Measurements from ENCODE around the gene MTMR3. TPM values are rescaled to one million over a fixed set of nuclear protein-coding genes. Genes with fewer than 3 reads are reported as not detected.

MTMR3 gene
- total RNA-seq, 1 experiment from 2014 or later: 12.1 TPM

DNA sequence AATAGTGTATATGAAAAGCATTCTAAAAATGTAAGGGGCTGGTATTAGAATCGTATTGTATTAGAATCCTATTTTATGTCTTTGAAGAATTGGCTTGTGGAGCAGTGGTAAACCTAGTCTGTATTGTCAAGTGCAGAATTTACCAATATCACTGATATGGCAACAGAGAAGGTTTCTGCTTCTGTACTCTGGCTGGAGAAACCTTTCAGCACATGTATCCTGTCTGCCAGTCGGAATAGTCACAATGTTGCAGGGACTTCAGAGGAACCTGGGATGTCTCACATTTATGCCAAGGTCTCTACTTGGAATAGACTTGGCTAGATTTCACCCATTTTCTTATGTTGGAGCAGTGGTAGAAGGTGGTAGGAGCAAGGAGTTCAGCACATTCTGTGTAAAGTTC is 4.4 kb downstream of the MTMR3 start:
- H3K9me3 ChIP-seq (ENCODE audit: low read length): no peaks in the 10 kb centered on the region
- H3K79me2 ChIP-seq (ENCODE audit: low read length): peaks cover 89% of the 10 kb centered on the region
- H3K36me3 ChIP-seq (ENCODE audit: low read depth, low read length): no peaks in the 10 kb centered on the region
- ChIA-PET CTCF (no interaction called here), POLR2A (ENCODE audit: unreplicated experiment) (no interaction called here)
- H3K27me3 ChIP-seq (ENCODE audit: low read length): no peaks in the 10 kb centered on the region
- no peak for ATAC-seq
- no peak overlapping the region for H3K9ac ChIP-seq (ENCODE audit: low read length)
- no peak overlapping the region for H3K4me2 ChIP-seq (ENCODE audit: low read length)
- TF ChIP-seq, protein P1, sequence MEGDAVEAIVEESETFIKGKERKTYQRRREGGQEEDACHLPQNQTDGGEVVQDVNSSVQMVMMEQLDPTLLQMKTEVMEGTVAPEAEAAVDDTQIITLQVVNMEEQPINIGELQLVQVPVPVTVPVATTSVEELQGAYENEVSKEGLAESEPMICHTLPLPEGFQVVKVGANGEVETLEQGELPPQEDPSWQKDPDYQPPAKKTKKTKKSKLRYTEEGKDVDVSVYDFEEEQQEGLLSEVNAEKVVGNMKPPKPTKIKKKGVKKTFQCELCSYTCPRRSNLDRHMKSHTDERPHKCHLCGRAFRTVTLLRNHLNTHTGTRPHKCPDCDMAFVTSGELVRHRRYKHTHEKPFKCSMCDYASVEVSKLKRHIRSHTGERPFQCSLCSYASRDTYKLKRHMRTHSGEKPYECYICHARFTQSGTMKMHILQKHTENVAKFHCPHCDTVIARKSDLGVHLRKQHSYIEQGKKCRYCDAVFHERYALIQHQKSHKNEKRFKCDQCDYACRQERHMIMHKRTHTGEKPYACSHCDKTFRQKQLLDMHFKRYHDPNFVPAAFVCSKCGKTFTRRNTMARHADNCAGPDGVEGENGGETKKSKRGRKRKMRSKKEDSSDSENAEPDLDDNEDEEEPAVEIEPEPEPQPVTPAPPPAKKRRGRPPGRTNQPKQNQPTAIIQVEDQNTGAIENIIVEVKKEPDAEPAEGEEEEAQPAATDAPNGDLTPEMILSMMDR (conservative IDR thresholded peaks at IDR 0.05; ENCODE audit: low read depth, low read length): no peak
- no peak for TF ChIP-seq EZH2phosphoT487 (IDR thresholded peaks at IDR 0.05; ENCODE audit: borderline replicate concordance, low read length)
- no peak for TF ChIP-seq EZH2 (IDR thresholded peaks at IDR 0.05; ENCODE audit: low read length, unreplicated experiment)
- H3K27ac ChIP-seq (ENCODE audit: low read length): no peak overlapping the region
- intact Hi-C loops (cut with micrococcal nuclease): loop anchor here (10.0 kb wide), 1 partner anchor 117 kb away; no protein-coding TSS in a partner anchor
- H4K20me1 ChIP-seq (ENCODE audit: low read length): peaks cover 20% of the 10 kb centered on the region
- H3F3A ChIP-seq (ENCODE audit: low read length, unreplicated experiment): no peaks in the 10 kb centered on the region
- BruUV-seq (replicated peaks): no TSS peak
- DNase-seq: no peak
- H3K9me2 ChIP-seq (replicated peaks; ENCODE audit: low read length): no peaks in the 10 kb centered on the region
- peaks cover 10% of the 10 kb centered on the region; the same call in 1 of the 2 replicates for H3K4me1 ChIP-seq (ENCODE audit: insufficient read depth, low read length)
- no peak overlapping the region for H2AFZ ChIP-seq (ENCODE audit: low read length)
- no peak overlapping the region for H3K4me3 ChIP-seq (ENCODE audit: low read length)

DNA sequence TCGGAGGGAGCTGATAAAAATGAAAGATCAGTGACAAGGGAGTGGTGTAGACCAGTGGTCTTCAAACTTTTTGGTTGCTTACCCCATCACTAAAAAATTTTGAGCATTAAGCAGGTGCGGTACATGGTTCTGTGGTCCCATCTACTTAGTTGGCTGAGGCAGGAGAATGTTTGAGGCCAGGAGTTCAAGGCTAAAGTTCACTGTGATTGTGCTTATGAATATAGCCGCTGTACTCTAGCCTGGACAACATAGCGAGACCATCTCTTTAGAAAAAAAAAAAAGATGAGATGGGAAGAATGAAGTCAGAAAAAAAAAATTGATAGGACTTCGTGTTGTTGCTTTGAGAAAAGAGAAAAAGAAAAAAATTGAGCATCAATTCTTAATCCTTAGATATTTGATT is 7.8 kb downstream of the MTMR3 start:
- Histone ChIP-seq H3K9me3 (ENCODE audit: low read length) (no peaks in the 10 kb centered on the region), H3F3A (ENCODE audit: low read length, unreplicated experiment) (no peaks in the 10 kb centered on the region), H3K4me3 (ENCODE audit: low read length) (no peak overlapping the region), H3K27me3 (ENCODE audit: low read length) (no peaks in the 10 kb centered on the region), H3K4me2 (ENCODE audit: low read length) (no peak overlapping the region), H3K9ac (ENCODE audit: low read length) (no peak overlapping the region), H3K4me1 (ENCODE audit: insufficient read depth, low read length) (0 out of 2 replicates have a peak, but pooled peaks cover 1% of the 10 kb centered on the region), H3K79me2 (ENCODE audit: low read length) (peaks cover 96% of the 10 kb centered on the region), H3K27ac (ENCODE audit: low read length) (no peak overlapping the region), H3K9me2 (replicated peaks; ENCODE audit: low read length) (no peaks in the 10 kb centered on the region), H3K36me3 (ENCODE audit: low read depth, low read length) (no peaks in the 10 kb centered on the region), H2AFZ (ENCODE audit: low read length) (no peak overlapping the region), H4K20me1 (ENCODE audit: low read length) (peaks cover 11% of the 10 kb centered on the region)
- no TSS peak for BruUV-seq (replicated peaks)
- ChIA-PET CTCF (no interaction called here), POLR2A (ENCODE audit: unreplicated experiment) (no interaction called here)
- ATAC-seq (no peak), DNase-seq (no peak)
- intact Hi-C loops (cut with micrococcal nuclease): no loop called here
- TF ChIP-seq, protein P1 (conservative IDR thresholded peaks at IDR 0.05; ENCODE audit: low read depth, low read length): no peak
- no peak for TF ChIP-seq EZH2phosphoT487 (IDR thresholded peaks at IDR 0.05; ENCODE audit: borderline replicate concordance, low read length)
- TF ChIP-seq EZH2 (IDR thresholded peaks at IDR 0.05; ENCODE audit: low read length, unreplicated experiment): no peak

DNA sequence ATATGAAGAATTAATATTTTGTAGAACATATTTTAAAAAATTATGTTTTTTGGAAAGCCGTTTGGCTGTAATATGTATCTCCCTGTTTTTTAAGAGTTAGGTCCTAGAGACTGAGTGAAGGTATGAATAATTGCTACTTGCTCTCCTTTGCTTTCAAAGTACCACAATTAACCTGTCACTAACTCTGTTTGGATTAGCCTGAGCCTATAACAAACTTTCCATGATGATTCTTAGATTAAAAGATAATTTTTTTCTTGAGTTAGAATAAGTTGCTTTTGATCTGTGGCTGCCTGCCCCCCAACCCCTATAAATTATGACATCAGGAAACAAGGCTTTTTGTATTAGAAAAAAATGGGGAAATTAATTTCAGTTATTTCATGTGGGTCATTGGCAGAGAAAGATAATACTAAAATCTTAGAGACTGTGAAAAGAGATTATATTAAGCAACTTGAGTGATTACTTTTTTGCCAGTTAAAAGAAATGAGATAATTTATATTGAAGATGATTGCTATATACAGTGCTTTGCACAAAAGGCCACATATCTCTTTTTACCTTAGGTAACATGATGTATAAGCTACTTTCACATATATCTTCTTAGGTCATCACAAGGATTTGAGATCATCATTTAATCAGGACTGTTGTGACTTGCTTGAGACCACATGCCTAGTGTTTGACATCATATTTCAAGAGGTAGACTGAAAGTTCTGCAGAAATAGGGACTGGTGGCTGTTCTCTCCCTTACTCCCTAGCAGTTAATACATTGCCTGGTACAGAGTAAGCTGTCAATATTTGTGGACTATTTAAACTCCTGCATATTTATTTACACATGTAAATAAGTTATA is 9.6 kb downstream of the MTMR3 start:
- intact Hi-C loops (cut with micrococcal nuclease): no loop called here
- H3K4me2 ChIP-seq (ENCODE audit: low read length): no peak overlapping the region
- ATAC-seq: no peak
- no TSS peak for BruUV-seq (replicated peaks)
- ChIA-PET POLR2A (ENCODE audit: unreplicated experiment) (no interaction called here), CTCF (no interaction called here)
- no peak overlapping the region for H3K27ac ChIP-seq (ENCODE audit: low read length)
- no peak overlapping the region for H3K4me3 ChIP-seq (ENCODE audit: low read length)
- H4K20me1 ChIP-seq (ENCODE audit: low read length): peaks cover 2% of the 10 kb centered on the region
- no peaks in the 10 kb centered on the region for H3K27me3 ChIP-seq (ENCODE audit: low read length)
- H3K9me2 ChIP-seq (replicated peaks; ENCODE audit: low read length): no peaks in the 10 kb centered on the region
- peaks cover 88% of the 10 kb centered on the region for H3K79me2 ChIP-seq (ENCODE audit: low read length)
- H3K9me3 ChIP-seq (ENCODE audit: low read length): no peaks in the 10 kb centered on the region
- TF ChIP-seq, protein P1 (conservative IDR thresholded peaks at IDR 0.05; ENCODE audit: low read depth, low read length): no peak
- no peak for TF ChIP-seq EZH2 (IDR thresholded peaks at IDR 0.05; ENCODE audit: low read length, unreplicated experiment)
- H3F3A ChIP-seq (ENCODE audit: low read length, unreplicated experiment): no peaks in the 10 kb centered on the region
- no peak overlapping the region for H3K9ac ChIP-seq (ENCODE audit: low read length)
- H3K4me1 ChIP-seq (ENCODE audit: insufficient read depth, low read length): no peaks in the 10 kb centered on the region
- H2AFZ ChIP-seq (ENCODE audit: low read length): no peak overlapping the region
- H3K36me3 ChIP-seq (ENCODE audit: low read depth, low read length): no peaks in the 10 kb centered on the region
- DNase-seq: no peak

All from PC-3 (cell line).